Measurements from ENCODE around the gene CRYBB1.

DNA sequence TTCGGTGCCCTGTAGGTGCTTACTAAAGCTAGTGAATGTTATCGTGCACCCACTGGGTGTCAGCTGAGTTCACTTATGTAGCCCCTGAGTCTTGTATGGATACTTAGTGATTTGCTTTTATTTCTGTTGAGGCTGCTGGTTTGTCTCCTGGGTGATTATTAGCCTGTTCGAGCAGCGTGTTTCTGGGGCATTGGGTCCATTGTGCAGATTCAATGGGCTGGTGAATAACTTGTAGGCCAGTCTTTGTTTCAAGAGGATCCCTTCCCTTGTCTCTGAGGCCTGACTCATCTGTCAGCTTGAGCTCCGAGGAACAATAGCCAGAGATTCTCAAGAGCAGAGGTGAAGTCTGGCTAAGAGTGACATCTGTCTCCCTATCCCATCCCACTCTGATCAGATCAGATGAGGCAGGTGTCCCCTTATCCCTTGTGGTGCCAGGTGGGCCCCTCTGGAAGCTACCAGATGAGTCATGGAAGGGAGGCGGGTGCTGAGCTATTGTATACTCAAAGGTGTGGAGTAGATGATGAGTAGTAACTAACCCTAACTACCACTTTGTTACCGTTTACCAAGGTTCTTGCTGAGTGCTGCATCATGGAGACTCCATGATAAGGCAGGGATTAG, 43.2 kb upstream of the CRYBB1 start:
- TF ChIP-seq, protein P1, sequence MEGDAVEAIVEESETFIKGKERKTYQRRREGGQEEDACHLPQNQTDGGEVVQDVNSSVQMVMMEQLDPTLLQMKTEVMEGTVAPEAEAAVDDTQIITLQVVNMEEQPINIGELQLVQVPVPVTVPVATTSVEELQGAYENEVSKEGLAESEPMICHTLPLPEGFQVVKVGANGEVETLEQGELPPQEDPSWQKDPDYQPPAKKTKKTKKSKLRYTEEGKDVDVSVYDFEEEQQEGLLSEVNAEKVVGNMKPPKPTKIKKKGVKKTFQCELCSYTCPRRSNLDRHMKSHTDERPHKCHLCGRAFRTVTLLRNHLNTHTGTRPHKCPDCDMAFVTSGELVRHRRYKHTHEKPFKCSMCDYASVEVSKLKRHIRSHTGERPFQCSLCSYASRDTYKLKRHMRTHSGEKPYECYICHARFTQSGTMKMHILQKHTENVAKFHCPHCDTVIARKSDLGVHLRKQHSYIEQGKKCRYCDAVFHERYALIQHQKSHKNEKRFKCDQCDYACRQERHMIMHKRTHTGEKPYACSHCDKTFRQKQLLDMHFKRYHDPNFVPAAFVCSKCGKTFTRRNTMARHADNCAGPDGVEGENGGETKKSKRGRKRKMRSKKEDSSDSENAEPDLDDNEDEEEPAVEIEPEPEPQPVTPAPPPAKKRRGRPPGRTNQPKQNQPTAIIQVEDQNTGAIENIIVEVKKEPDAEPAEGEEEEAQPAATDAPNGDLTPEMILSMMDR (IDR thresholded peaks at IDR 0.05) = no peak
- no peak for TF ChIP-seq POLR2A (IDR thresholded peaks at IDR 0.05)
